GM18861 (cell line): Measurements from ENCODE around the gene RITA1.

ENCODE experiments used
- ATAC-seq: cut with Tn5 transposase; IDR thresholded peaks from one replicate; pipeline ENCODE4 v1.9.1; 2021; ENCODE audit not compliant: unreplicated experiment

RITA1 gene

DNA sequence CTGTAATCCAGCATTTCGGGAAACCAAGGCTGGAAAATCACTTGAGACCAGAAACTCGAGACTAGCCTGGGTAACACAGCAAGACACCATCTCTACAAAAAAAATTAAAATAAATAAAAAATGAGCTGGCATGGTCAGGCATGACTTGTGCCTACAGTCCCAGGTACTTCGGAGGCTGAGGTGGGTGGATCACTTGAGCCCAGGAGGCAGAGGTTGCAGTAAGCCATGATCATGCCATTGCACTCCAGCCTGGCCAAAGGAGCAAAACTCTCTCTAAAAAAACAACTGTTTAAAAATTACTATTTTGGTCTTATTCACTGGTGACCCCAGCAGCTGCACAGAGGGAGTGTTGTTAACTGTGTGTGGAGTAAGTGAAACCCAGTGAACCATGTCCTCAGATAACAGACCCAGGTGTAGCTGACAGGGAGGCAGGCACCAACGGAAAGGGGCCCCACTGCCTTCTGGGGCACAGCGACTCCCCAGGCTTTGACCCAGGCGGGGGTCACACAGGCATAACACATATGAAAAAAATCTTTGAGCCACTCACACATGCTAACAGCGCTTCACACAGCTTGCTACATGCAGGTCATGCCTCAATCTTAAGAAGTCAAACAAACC is 12.3 kb upstream of the RITA1 start:
- ATAC-seq, result peak; percentile 60

DNA sequence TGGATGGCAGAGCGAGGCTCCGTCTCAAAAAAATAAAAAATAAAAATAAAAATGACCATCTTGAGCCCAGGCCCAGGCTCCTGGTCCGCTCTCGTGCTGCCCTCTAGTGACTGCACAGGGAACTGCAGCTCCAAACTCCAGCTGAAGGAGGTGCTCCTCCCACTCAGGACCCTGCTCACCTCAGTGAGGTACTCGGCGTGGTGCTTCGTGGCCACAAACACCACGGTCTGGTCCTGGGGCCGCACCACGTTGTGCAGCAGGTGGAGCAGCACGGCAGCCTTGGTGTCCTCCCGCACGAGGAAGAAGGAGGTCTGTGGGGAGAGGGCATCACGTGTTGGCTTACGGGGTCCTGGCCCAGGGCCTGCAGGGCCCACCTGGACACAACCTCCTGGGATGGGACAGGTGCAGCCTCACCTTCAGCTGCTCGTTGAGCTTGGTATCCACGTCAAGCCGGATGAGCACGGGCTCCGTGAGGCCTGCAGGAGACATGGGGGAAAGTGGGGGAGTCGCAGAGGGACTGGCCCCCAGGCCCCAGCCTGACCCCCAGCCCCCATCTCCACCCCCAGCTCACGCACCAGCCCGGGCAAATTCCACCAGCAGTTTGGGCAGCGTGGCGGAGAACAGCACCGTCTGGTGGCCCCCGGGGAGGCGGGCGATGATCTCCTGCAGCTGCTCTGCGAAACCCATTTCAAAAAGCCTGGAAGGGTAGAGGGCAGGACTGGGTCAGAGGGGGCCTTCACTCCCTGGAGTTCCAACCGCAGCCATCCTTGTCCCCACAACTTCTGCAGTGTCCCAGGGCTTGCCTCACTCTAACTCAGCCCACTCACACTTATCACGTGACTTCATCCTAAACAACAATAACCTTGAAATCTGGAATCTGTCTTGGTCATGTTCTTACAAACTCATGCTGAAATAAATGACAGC is 10.8 kb upstream of the RITA1 start:
- no peak for ATAC-seq

DNA sequence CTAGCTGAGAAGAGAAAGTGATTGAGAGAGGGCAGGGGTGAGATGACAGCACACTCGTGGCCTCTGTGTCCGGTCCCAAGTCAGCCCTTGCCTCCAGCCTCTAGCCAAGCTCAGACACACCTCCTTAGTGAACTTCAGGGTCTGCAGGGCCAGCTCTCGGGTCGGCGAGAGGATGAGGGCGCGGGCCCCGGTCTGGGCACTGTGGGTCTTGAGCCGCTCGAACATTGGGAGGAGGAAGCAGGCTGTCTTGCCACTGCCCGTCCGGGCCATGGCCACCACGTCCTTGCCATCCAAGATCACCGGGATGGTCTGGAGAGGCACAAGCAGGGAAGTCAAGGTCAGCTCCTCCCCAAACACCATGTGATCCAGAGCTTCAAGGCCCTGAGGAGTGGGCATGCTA is 6.5 kb upstream of the RITA1 start:
- no peak for ATAC-seq

DNA sequence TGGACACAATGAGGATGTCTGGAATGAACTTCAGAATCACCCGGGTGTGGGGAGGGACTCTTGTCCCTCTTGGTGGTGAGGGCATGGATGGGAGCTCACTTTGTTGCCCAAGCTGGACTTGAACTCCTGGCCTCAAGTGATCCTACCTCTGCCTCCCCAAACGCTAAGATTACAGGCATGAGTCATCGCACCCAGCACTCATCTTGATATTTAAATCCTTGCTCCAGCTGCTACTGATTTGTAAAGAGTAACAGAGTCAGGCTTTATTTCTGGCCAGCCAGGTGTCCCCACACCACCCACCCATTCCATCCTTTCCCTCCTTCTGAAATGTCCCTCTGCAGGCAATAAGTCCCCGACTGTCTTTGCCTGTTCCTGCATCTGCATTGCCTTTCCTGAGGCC is 5.2 kb upstream of the RITA1 start:
- no peak for ATAC-seq

DNA sequence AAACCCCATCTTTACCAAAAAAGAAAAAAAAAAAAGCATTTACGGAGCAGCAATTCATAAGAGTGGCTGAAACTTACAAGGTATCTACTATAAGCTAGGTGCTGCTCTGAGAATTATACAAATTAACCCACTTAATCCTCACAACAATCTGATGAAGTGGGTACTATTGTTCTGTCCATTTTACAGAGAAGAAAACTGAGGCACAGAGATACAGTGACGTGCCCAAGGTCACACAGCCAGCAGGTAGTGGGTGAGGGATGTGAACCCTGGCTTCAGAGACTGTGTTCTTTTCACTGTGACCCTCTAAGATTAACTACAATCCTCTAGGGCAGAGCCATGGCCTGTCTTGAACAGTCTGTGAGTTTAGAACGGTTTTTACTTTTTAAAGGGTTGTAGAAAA is 3.5 kb upstream of the RITA1 start:
- no peak for ATAC-seq

- ATAC-seq, result no peak
Measured at GRCh38 chr12:113183030-113183589, 2.4 kb upstream of the RITA1 start.

GRCh38 chr12:113184098-113184899 is 1.2 kb upstream of the RITA1 start:
- peak; percentile 42 for ATAC-seq

GRCh38 chr12:113184900-113185179 is 681 bp upstream of the RITA1 start:
- ATAC-seq, result peak; percentile 58

DNA sequence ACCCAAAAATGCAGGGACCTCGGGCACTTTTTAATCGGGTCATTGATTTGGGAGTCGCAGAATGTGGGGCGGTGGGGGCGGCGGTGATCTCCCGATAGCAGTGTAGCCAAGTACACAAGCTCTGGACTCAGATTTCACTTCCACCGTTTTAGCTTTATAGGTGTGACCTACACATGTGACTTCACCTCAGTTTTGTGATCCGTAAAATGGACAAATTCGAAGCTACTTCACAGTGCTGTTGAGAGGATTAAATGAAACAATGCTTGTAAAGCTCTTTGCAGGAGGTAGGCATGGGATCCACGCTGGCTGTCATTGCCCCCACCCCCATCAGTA is 478 bp downstream of the RITA1 start:
- no peak for ATAC-seq

DNA sequence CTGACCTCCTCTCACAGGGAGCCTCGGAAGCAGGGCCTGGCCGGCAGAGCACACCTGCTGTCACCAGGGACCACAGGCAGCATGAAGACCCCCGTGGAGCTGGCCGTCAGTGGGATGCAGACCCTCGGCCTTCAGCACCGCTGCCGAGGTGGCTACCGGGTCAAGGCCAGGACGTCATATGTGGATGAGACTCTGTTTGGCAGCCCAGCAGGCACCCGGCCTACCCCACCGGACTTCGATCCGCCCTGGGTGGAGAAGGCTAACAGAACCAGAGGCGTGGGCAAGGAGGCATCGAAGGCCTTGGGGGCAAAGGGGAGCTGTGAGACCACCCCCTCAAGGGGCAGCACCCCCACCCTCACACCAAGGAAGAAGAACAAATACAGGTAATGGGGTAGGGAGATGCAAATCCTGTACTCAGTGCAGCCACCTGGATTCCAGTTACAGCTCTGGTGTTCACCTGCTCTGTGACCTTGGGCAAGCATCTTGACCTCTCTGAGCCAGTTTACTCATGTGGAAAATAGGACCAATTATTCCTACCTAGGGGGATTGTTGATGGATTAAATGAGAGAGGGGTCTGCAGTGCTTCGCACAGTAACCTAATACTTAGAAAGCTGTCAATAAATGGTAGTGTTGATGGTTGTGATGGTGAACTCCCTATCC is 1.3 kb downstream of the RITA1 start:
- ATAC-seq, result no peak

DNA sequence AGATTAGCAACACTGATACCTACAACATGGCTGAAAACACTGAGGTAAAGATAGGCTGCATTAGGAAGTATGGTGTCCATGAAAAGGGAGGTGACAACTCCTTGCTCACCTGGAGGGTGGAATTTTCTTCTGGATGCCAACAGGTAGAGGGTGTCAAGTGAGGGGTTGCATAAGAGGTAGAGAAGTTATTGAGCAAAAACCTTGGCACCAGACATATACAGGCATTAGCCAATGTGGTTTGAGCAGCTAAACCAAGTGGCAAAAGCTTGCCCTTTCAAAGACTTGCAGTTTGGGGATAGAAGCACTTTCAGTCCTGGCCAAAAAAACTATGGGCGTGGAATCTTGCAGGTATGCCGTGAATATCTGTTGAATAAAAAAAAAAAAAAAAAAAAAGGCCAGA is 3.8 kb downstream of the RITA1 start:
- ATAC-seq, result no peak

DNA sequence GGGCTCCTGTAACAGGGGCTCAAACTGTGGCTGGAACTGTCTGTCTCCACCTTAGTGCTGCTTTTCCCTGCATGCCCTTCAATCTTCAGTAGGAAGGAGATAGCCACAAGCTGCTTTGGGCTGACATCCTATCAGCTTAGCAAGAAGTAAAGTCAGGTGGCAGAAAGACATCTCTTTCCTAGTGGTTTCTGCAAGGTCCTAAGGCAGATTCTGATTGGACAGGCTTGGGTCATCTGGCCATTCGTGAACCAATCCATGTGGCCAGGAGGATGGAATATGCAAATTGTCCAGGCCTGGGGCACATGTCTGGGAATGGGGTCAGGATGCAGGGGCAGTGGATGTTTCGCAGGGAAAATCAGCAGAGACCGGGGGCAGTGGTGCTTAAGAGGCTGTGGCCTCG is 5.2 kb downstream of the RITA1 start:
- ATAC-seq, result no peak

DNA sequence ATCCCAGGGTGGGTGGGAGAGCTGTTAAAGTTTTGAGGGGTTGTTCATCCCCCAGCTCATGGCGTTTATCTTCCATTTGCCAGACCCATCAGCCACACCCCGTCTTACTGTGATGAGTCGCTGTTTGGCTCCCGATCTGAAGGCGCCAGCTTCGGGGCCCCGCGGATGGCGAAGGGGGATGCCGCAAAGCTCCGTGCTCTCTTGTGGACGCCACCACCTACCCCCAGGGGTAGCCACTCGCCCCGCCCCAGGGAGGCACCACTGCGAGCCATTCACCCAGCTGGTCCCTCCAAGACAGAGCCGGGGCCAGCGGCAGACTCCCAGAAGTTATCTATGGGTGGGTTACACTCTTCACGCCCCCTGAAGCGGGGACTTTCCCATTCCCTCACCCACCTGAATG is 5.7 kb downstream of the RITA1 start:
- ATAC-seq, result no peak

DNA sequence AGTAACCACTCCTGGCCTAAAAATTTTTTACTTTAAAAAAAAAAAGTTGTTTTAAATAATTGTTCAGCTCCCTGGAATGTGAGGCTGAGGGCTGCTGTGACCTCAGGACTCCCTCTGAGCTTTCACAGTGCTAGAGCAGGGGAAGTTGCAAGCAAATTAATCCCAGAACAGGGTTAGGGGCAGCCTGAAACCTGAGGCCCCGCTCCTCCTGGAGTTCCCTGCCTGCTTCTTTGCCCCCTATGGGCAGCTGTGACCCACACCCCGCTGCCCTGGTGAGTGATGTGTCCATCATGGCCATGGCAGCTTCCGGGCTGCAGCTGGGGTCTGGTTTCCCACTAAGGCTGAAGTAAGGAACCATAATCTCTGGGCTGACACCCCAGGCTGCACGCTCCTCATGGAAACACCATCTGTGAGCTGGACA is 9.5 kb downstream of the RITA1 start:
- ATAC-seq, result no peak

GRCh38 chr12:113195598-113195997 is 10.1 kb downstream of the RITA1 start:
- ATAC-seq, result no peak

DNA sequence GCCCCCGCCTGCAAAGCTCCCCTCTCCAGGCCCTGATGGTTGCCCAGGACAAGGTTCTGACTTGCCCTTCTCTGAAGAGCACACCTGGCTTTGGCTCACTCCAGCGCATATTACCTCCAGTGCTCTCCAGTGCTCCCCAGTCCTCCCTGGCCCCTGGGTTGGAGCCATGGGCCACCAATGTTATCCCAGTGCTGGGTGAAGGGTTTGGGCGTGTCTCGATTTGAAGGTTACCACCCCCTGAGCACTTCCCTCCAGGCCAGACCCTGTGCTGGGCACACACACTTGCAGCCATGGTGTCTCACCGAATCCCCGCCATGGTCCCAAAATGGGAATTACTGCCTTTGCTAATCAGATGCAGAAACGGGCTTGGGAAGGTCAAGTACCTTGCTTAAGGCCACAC is 11.1 kb downstream of the RITA1 start:
- no peak for ATAC-seq

- ATAC-seq, result peak; percentile 64
Measured at GRCh38 chr12:113196990-113197389, 11.5 kb downstream of the RITA1 start.

- ATAC-seq, result no peak
Measured at GRCh38 chr12:113197518-113198077, 12.1 kb downstream of the RITA1 start.

DNA sequence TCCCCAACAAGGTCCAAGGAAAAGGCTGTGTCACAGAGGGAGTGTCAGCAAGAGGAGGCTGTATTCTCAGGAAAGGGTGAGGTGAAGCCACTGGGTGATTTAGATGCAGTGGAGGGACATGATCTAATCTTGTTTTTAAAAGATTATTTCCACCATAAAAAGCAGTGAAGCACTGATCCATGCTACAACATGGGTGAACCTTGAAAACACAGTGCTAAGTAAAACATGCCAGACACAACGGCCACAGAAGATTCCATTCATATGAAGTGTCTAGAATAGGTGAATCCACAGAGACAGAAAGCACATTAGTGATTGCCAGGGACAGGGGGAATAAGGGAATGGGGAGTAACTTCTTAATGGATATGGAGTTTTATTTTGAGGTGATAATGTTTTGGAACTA is 12.8 kb downstream of the RITA1 start:
- no peak for ATAC-seq

DNA sequence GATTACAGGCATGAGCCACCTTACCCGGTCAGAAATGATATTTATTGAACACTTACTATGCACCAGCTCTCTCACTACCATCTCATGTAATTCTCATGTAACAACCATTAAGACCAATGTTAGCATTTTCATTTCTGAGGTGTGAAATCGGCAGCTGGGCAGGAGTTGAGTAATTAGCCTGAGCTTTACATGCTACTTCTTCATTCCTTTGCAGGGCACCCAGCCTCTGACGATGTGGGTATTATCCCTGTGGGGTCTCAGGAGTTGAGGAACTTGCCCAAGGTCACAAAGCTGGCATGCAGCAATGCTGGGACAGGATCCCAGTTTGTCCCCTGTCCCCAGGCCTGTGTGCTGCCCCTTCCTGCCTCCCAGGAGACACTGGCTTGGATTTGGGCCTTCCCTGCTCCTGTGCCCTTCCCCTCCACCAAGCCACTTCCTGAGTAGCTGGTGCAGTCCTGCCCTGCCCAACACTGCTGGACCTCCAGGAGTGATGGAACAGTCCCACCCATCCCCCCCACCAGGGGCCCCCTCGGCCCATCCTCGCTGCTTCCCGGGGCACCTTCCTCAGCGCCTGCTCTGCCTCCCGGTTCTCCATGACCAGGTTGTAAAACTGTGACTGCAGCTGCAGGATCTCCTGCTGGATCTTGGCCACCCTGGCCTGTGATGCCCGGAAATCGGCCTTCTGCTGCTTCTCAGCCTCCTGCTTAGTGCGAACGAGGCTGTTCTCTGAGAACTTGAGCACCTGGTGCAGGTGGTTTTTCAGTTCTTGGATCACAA is 14.7 kb downstream of the RITA1 start:
- no peak for ATAC-seq
